Measurements from ENCODE around the gene RECK.
"Not testable (repeated sequence)": the region's sequence is repeated elsewhere in the genome, so short reads cannot be mapped to it uniquely, and the experiment has no call there.

The RECK gene

GRCh38 chr9:36116593-36116992 is 79.9 kb downstream of the RECK start:
- no peak for DNase-seq

- no peak for DNase-seq
Measured at GRCh38 chr9:36118201-36118600, 81.5 kb downstream of the RECK start.

GRCh38 chr9:36118706-36119105 is 82.0 kb downstream of the RECK start:
- no peak for DNase-seq

GRCh38 chr9:36119476-36119875 is 82.8 kb downstream of the RECK start:
- no peak for DNase-seq

- DNase-seq: no peak
Measured at GRCh38 chr9:36120705-36121104, 84.0 kb downstream of the RECK start.

GRCh38 chr9:36121971-36122370 is 85.3 kb downstream of the RECK start:
- no peak for DNase-seq

GRCh38 chr9:36123515-36123914 is 86.8 kb downstream of the RECK start:
- DNase-seq: no peak

- DNase-seq: no peak
Measured at GRCh38 chr9:36125062-36125855, 88.5 kb downstream of the RECK start.

GRCh38 chr9:36126016-36126730 is 89.5 kb downstream of the RECK start:
- no peak for DNase-seq

- no peak for DNase-seq
Measured at GRCh38 chr9:36127652-36128244, 91.0 kb downstream of the RECK start.

- DNase-seq: no peak
Measured at GRCh38 chr9:36128349-36128748, 91.6 kb downstream of the RECK start.

- no peak for DNase-seq
Measured at GRCh38 chr9:36129139-36129538, 92.4 kb downstream of the RECK start.

GRCh38 chr9:36131666-36132065 is 95.0 kb downstream of the RECK start:
- DNase-seq: not testable (repeated sequence)

- no peak for DNase-seq
Measured at GRCh38 chr9:36132086-36132485, 95.4 kb downstream of the RECK start.

GRCh38 chr9:36134761-36135505 is 98.2 kb downstream of the RECK start:
- DNase-seq: no peak

GRCh38 chr9:36135741-36136271 is 99.1 kb downstream of the RECK start:
- no peak for DNase-seq

- peak; percentile 64 to 78 for DNase-seq
Measured at GRCh38 chr9:36136272-36136893, 99.7 kb downstream of the RECK start, which contains the start of gene GLIPR2. TSS of gene GLIPR2 (plus strand) at chr9:36136733. CDS start at chr9:36136779, 46 bp downstream.

GRCh38 chr9:36136894-36137391 is 100.2 kb downstream of the RECK start:
- DNase-seq: no peak

GRCh38 chr9:36137392-36138004 is 100.8 kb downstream of the RECK start:
- no peak for DNase-seq

- no peak for DNase-seq
Measured at GRCh38 chr9:36138496-36138895, 101.8 kb downstream of the RECK start.

- DNase-seq: no peak
Measured at GRCh38 chr9:36138901-36139300, 102.2 kb downstream of the RECK start.
